ENCODE results near the gene MMEL1.
"Not testable (repeated sequence)": the region's sequence is repeated elsewhere in the genome, so short reads cannot be mapped to it uniquely, and the experiment has no call there.

The MMEL1 gene

GRCh38 chr1:2554621-2555387 lies 78.0 kb downstream of the MMEL1 start:
- Histone ChIP-seq H3K36me3 (ENCODE audit: insufficient read depth, low read length) (peaks cover 9% of the 10 kb centered on the region), H3K4me3 (ENCODE audit: low read depth in 1 of 2, low read length in 2 of 2) (no peak overlapping the region), H3K4me1 (ENCODE audit: insufficient read depth, low read length) (peaks cover 26% of the 10 kb centered on the region), H3K9me3 (ENCODE audit: low read length) (no peaks in the 10 kb centered on the region), H3K27me3 (ENCODE audit: control insufficient read depth in 1 of 2, insufficient read depth in 2 of 2, low read length in 2 of 2) (no peaks in the 10 kb centered on the region), H3K9ac (ENCODE audit: low read length) (no peak overlapping the region), H3K27ac (ENCODE audit: low read depth, low read length) (peak overlapping the region; percentile 7)

GRCh38 chr1:2553871-2554620 lies 78.8 kb downstream of the MMEL1 start:
- Histone ChIP-seq H3K4me1 (ENCODE audit: insufficient read depth, low read length) (peaks cover 30% of the 10 kb centered on the region), H3K36me3 (ENCODE audit: insufficient read depth, low read length) (peaks cover 8% of the 10 kb centered on the region), H3K27me3 (ENCODE audit: control insufficient read depth in 1 of 2, insufficient read depth in 2 of 2, low read length in 2 of 2) (no peaks in the 10 kb centered on the region), H3K9me3 (ENCODE audit: low read length) (no peaks in the 10 kb centered on the region), H3K9ac (ENCODE audit: low read length) (no peak overlapping the region), H3K27ac (ENCODE audit: low read depth, low read length) (no peak overlapping the region), H3K4me3 (ENCODE audit: low read depth in 1 of 2, low read length in 2 of 2) (no peak overlapping the region)

GRCh38 chr1:2553076-2553475 lies 79.7 kb downstream of the MMEL1 start:
- H3K36me3 ChIP-seq (ENCODE audit: insufficient read depth, low read length); H3K27me3 ChIP-seq (ENCODE audit: control insufficient read depth in 1 of 2, insufficient read depth in 2 of 2, low read length in 2 of 2); H3K4me3 ChIP-seq (ENCODE audit: low read depth in 1 of 2, low read length in 2 of 2); H3K9ac ChIP-seq (ENCODE audit: low read length); H3K27ac ChIP-seq (ENCODE audit: low read depth, low read length); H3K9me3 ChIP-seq (ENCODE audit: low read length): not testable (repeated sequence)
- peaks cover 30% of the 10 kb centered on the region for H3K4me1 ChIP-seq (ENCODE audit: insufficient read depth, low read length)

- Histone ChIP-seq H3K9me3 (ENCODE audit: low read length) (no peaks in the 10 kb centered on the region), H3K4me3 (ENCODE audit: low read depth in 1 of 2, low read length in 2 of 2) (no peak overlapping the region), H3K27me3 (ENCODE audit: control insufficient read depth in 1 of 2, insufficient read depth in 2 of 2, low read length in 2 of 2) (peaks cover 0 to 9% of the 10 kb centered on the region in 2 donors), H3K4me1 (ENCODE audit: insufficient read depth, low read length) (peaks cover 30% of the 10 kb centered on the region), H3K27ac (ENCODE audit: low read depth, low read length) (no peak overlapping the region), H3K36me3 (ENCODE audit: insufficient read depth, low read length) (no peaks in the 10 kb centered on the region), H3K9ac (ENCODE audit: low read length) (no peak overlapping the region)
These were observed 80.6 kb downstream of the MMEL1 start for GRCh38 chr1:2552189-2552588.

- peaks cover 0 to 15% of the 10 kb centered on the region in 2 donors for H3K27me3 ChIP-seq (ENCODE audit: control insufficient read depth in 1 of 2, insufficient read depth in 2 of 2, low read length in 2 of 2)
- not testable (repeated sequence) for H3K36me3 ChIP-seq (ENCODE audit: insufficient read depth, low read length); H3K4me3 ChIP-seq (ENCODE audit: low read depth in 1 of 2, low read length in 2 of 2); H3K27ac ChIP-seq (ENCODE audit: low read depth, low read length); H3K9ac ChIP-seq (ENCODE audit: low read length); H3K9me3 ChIP-seq (ENCODE audit: low read length)
- peaks cover 29% of the 10 kb centered on the region for H3K4me1 ChIP-seq (ENCODE audit: insufficient read depth, low read length)
These were observed 81.3 kb downstream of the MMEL1 start for GRCh38 chr1:2551544-2551943.

- not testable (repeated sequence) for H3K9me3 ChIP-seq (ENCODE audit: low read length); H3K36me3 ChIP-seq (ENCODE audit: insufficient read depth, low read length); H3K9ac ChIP-seq (ENCODE audit: low read length); H3K27ac ChIP-seq (ENCODE audit: low read depth, low read length); H3K4me3 ChIP-seq (ENCODE audit: low read depth in 1 of 2, low read length in 2 of 2)
- peaks cover 0 to 25% of the 10 kb centered on the region in 2 donors for H3K27me3 ChIP-seq (ENCODE audit: control insufficient read depth in 1 of 2, insufficient read depth in 2 of 2, low read length in 2 of 2)
- peaks cover 29% of the 10 kb centered on the region for H3K4me1 ChIP-seq (ENCODE audit: insufficient read depth, low read length)
These were observed 82.4 kb downstream of the MMEL1 start for GRCh38 chr1:2550309-2550861.

GRCh38 chr1:2549367-2550029 lies 83.3 kb downstream of the MMEL1 start:
- H3K9ac ChIP-seq (ENCODE audit: low read length); H3K9me3 ChIP-seq (ENCODE audit: low read length); H3K4me3 ChIP-seq (ENCODE audit: low read depth in 1 of 2, low read length in 2 of 2); H3K36me3 ChIP-seq (ENCODE audit: insufficient read depth, low read length): not testable (repeated sequence)
- H3K4me1 ChIP-seq (ENCODE audit: insufficient read depth, low read length): peaks cover 22% of the 10 kb centered on the region
- peaks cover 0 to 33% of the 10 kb centered on the region in 2 donors for H3K27me3 ChIP-seq (ENCODE audit: control insufficient read depth in 1 of 2, insufficient read depth in 2 of 2, low read length in 2 of 2)
- H3K27ac ChIP-seq (ENCODE audit: low read depth, low read length): peak overlapping the region; percentile 41

- peak overlapping the region; percentile 27 for H3K27ac ChIP-seq (ENCODE audit: low read depth, low read length)
- H3K36me3 ChIP-seq (ENCODE audit: insufficient read depth, low read length): no peaks in the 10 kb centered on the region
- no peaks in the 10 kb centered on the region for H3K9me3 ChIP-seq (ENCODE audit: low read length)
- H3K4me1 ChIP-seq (ENCODE audit: insufficient read depth, low read length): peaks cover 26% of the 10 kb centered on the region
- peak overlapping the region in 1 of 2 donors; percentile 47 for H3K4me3 ChIP-seq (ENCODE audit: low read depth in 1 of 2, low read length in 2 of 2)
- no peak overlapping the region for H3K9ac ChIP-seq (ENCODE audit: low read length)
- H3K27me3 ChIP-seq (ENCODE audit: control insufficient read depth in 1 of 2, insufficient read depth in 2 of 2, low read length in 2 of 2): peaks cover 0 to 47% of the 10 kb centered on the region in 2 donors
These were observed 84.7 kb downstream of the MMEL1 start for GRCh38 chr1:2548068-2548589.

- H3K4me1 ChIP-seq (ENCODE audit: insufficient read depth, low read length): peaks cover 26% of the 10 kb centered on the region
These were observed 85.4 kb downstream of the MMEL1 start for GRCh38 chr1:2547210-2548067.

GRCh38 chr1:2546515-2547209 lies 86.2 kb downstream of the MMEL1 start:
- peaks cover 0 to 57% of the 10 kb centered on the region in 2 donors for H3K27me3 ChIP-seq (ENCODE audit: control insufficient read depth in 1 of 2, insufficient read depth in 2 of 2, low read length in 2 of 2)
- no peak overlapping the region for H3K27ac ChIP-seq (ENCODE audit: low read depth, low read length)
- H3K9ac ChIP-seq (ENCODE audit: low read length): no peak overlapping the region
- peaks cover 26% of the 10 kb centered on the region for H3K4me1 ChIP-seq (ENCODE audit: insufficient read depth, low read length)
- H3K9me3 ChIP-seq (ENCODE audit: low read length): no peaks in the 10 kb centered on the region
- H3K4me3 ChIP-seq (ENCODE audit: low read depth in 1 of 2, low read length in 2 of 2): peak overlapping the region in 1 of 2 donors; percentile 47
- H3K36me3 ChIP-seq (ENCODE audit: insufficient read depth, low read length): no peaks in the 10 kb centered on the region

More at GRCh38 chr1:2547210-2548067, 85.4 kb downstream of the MMEL1 start:
- H3K27me3 ChIP-seq (ENCODE audit: control insufficient read depth in 1 of 2, insufficient read depth in 2 of 2, low read length in 2 of 2): peaks cover 0 to 54% of the 10 kb centered on the region in 2 donors
- no peak overlapping the region for H3K9ac ChIP-seq (ENCODE audit: low read length)
- H3K36me3 ChIP-seq (ENCODE audit: insufficient read depth, low read length): no peaks in the 10 kb centered on the region
- H3K9me3 ChIP-seq (ENCODE audit: low read length): no peaks in the 10 kb centered on the region
- H3K4me3 ChIP-seq (ENCODE audit: low read depth in 1 of 2, low read length in 2 of 2): peak overlapping the region in 1 of 2 donors; percentile 47
- no peak overlapping the region for H3K27ac ChIP-seq (ENCODE audit: low read depth, low read length)
